C4-2B (cell line): ENCODE measurements around the gene KIR2DL1.
"Not testable (repeated sequence)": the region's sequence is repeated elsewhere in the genome, so short reads cannot be mapped to it uniquely, and the experiment has no call there.

Experiments used
- ZFX ChIP-seq: fragments of 450-650 bp; IDR thresholded peaks from 2 replicates; pipeline ENCODE4 v1.6.1; 2017
- TF ChIP-seq, protein P1 (sequence below): fragments of 450-650 bp; conservative IDR thresholded peaks from 2 replicates; pipeline ENCODE4 v1.5.1; 2017; ENCODE audit warnings: mild to moderate bottlenecking

DNA sequence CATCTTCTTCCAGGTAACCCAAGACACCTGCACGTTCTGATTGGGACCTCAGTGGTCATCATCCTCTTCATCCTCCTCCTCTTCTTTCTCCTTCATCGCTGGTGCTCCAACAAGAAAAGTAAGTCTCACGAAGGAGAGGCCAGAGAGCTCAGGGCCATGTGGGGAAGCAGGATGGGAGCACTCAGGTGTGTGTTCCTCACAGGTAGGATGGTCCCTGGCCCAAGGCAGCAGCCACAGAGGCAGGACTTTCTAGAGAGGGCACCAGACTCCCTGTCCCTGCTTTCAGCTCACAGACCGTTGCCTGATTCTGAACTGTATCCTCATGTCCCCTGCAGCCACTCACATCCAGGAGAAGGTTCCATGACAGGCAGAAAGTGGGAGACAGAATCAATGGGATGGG lies 3.1 kb upstream of the KIR2DL1 start:
- TF ChIP-seq, protein P1, sequence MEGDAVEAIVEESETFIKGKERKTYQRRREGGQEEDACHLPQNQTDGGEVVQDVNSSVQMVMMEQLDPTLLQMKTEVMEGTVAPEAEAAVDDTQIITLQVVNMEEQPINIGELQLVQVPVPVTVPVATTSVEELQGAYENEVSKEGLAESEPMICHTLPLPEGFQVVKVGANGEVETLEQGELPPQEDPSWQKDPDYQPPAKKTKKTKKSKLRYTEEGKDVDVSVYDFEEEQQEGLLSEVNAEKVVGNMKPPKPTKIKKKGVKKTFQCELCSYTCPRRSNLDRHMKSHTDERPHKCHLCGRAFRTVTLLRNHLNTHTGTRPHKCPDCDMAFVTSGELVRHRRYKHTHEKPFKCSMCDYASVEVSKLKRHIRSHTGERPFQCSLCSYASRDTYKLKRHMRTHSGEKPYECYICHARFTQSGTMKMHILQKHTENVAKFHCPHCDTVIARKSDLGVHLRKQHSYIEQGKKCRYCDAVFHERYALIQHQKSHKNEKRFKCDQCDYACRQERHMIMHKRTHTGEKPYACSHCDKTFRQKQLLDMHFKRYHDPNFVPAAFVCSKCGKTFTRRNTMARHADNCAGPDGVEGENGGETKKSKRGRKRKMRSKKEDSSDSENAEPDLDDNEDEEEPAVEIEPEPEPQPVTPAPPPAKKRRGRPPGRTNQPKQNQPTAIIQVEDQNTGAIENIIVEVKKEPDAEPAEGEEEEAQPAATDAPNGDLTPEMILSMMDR: not testable (repeated sequence)
- TF ChIP-seq ZFX: not testable (repeated sequence)
